Activated naive CD4-positive, alpha-beta T cell treated with anti-CD3 and anti-CD28 coated beads, Interleukin-2, amount 50 U/mL, for 24 hours (primary cell): ENCODE data around the gene PRM3.

Experiments
- H3K27ac Mint-ChIP-seq: one replicate; pipeline ENCODE4 v1.8.0; 2021; ENCODE audit warnings: mild to moderate bottlenecking, mixed read lengths
- H3K27me3 Mint-ChIP-seq: one replicate; pipeline ENCODE4 v1.8.0; 2021; ENCODE audit warnings: mixed read lengths
- H3K36me3 Mint-ChIP-seq: one replicate; pipeline ENCODE4 v1.8.0; 2021; ENCODE audit warnings: mixed read lengths
- H3K4me1 Mint-ChIP-seq: one replicate; pipeline ENCODE4 v1.8.0; 2021; ENCODE audit warnings: mixed read lengths
- H3K4me3 Mint-ChIP-seq: one replicate; pipeline ENCODE4 v1.8.0; 2021; ENCODE audit warnings: mild to moderate bottlenecking, mixed read lengths
- H3K9me3 Mint-ChIP-seq: one replicate; pipeline ENCODE4 v1.8.0; 2021; ENCODE audit warnings: mixed read lengths

The PRM3 gene

DNA sequence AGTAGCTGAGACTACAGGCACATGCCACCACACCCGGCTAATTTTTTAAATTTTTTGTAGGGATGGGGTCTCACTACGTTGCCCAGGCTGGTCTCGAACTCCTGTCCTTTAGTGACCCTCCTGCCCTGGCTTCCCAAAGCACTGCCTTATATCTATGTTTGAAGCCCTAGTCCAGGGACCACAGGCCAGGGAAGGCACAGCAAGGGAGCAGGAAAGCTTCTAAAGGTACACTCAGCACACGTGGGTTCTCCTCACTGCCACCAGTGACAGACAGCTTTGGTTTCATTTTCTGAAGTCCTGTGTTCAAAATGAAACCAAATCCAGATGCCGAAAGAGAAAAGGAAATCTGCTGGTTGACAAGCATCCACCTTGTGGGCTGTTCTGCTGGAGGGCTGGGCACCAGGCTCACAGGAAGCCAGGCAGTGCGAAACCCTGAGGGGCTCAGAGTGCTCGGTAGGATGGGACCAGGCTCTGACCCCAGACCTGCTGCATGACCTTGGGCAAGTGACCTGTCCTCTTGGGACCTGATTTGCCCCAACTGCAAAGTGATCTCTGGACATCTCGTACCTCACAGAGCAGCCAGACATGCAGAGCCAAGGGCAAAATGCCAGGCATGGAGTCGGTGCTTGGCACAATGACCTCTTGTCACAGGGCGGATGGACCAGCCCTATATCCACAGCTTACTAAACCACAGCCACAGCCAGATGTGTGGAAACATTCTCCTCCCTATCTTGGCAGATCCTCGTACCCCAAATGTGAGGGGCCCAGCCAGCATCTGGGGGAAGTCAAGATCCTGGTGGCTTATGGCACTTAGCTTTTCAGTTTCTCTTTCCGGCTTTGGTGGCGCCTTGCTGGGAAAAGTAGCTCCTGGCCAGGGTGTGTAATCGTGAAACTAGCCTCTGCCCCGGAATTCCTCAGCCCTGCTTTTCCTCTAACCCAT lies 14.6 kb downstream of the PRM3 start:
- Mint-ChIP-seq H3K27me3 (no peaks in the 10 kb centered on the region), H3K27ac (peak overlapping the region; percentile 71), H3K4me1 (peaks cover 42% of the 10 kb centered on the region), H3K9me3 (no peaks in the 10 kb centered on the region), H3K4me3 (peak overlapping the region; percentile 61), H3K36me3 (no peaks in the 10 kb centered on the region)

DNA sequence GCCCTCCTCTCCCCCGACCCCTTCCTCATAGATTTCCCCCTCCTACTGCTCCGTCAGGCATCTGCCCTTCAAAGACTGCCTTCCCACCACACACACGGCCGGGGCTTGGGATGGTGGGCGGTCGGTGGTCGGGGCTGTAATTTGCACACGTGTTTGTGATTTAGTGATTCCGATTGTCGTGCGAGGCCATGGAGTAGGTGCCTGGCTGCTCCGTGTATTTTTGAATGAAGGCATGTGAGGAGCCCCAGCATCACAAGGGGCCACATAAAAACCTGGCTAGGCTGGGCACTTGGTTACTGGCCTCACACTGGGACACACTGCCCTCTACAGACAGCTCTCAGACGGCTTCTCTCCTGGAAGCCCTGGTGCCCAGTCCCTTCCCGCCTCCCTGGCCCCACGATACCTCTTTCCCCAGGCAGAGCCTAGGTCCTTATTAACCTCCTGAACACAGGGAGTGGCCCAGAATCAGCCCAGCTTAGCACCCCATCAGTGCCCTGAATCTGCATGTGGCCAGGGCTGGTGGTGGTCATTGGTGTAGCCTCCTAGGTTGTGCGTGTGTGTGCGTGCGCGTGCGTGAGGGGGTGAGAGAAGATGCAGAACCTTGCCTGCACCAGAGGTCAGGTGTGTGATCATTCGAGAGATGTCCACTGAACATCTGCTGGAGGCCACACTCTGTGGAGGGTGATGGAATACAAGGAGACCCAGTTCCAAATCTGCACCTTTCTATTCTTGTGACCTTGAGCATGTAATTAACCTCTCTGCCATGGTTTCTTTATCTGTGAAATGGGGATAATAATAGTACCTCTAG lies 16.1 kb downstream of the PRM3 start:
- peaks cover 42% of the 10 kb centered on the region for H3K4me1 Mint-ChIP-seq
- no peaks in the 10 kb centered on the region for H3K27me3 Mint-ChIP-seq
- H3K36me3 Mint-ChIP-seq: peaks cover 8% of the 10 kb centered on the region
- peak overlapping the region; percentile 94 for H3K4me3 Mint-ChIP-seq
- no peaks in the 10 kb centered on the region for H3K9me3 Mint-ChIP-seq
- H3K27ac Mint-ChIP-seq: peak overlapping the region; percentile 84

GRCh38 chr16:11256661-11257130 lies 16.7 kb downstream of the PRM3 start:
- H3K4me1 Mint-ChIP-seq: peaks cover 48% of the 10 kb centered on the region
- H3K4me3 Mint-ChIP-seq: peak overlapping the region; percentile 94
- H3K9me3 Mint-ChIP-seq: no peaks in the 10 kb centered on the region

DNA sequence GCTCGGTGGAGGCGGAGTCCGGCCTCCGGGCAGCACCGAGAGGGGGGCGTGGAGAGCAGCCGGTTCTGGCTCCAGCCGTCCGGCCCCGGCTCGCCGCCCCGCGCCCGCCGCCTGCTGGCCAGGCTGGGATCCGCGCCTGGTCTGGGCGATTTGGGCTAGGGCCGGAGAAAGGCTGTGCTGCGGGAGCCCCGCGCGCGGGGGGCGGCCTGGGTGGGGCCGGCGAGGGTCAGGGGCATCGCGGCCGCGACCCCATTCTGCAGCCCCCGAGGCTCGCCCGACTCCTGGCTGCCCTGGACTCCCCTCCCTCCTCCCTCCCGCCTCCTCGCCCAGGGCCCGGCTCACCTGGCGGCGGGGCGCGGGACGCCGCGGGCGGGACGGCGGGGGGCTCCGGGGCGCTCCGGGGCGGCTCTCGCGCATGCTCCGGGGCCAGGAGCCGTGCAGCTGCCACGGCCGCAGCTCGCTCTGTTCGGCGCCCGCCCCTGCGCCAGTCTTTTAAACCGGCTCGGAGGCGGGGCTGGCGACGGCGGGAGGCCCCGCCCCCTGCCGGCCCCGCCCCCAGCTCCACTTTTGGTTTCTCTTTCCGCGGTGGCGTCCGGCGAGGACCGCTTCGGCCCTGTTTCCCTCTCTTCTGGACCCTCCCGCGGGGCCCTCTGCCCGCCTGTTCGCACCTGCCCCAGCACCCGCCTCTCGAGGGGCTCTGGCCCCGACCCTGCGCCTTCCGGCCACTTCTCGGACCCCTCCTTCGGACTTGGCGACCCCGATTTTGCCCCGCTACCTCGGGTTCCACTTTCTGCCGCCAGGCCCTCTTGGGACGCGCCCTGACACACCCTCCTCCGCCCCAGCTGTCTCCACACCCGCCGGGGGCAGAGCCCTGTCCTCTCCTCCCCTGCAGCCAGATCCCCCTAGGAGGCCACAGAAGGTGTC lies 17.4 kb downstream of the PRM3 start, which contains the start of gene SOCS1:
Gene SOCS1, minus strand, starts transcription at position 468 of the 924 bp plus-strand sequence. CDS start 726 bp downstream, outside the sequence.
- Mint-ChIP-seq H3K4me1 (peaks cover 52% of the 10 kb centered on the region), H3K36me3 (peaks cover 13% of the 10 kb centered on the region), H3K27me3 (no peaks in the 10 kb centered on the region), H3K9me3 (no peaks in the 10 kb centered on the region), H3K4me3 (peak within 1 kb of the TSS; percentile 94), H3K27ac (peak within 1 kb of the TSS; percentile 96)

More at GRCh38 chr16:11256661-11257130, 16.7 kb downstream of the PRM3 start:
- Mint-ChIP-seq H3K27ac (peak overlapping the region; percentile 96), H3K36me3 (peaks cover 11% of the 10 kb centered on the region), H3K27me3 (no peaks in the 10 kb centered on the region)

- Mint-ChIP-seq H3K4me3 (peak overlapping the region; percentile 93), H3K9me3 (no peaks in the 10 kb centered on the region), H3K4me1 (peaks cover 58% of the 10 kb centered on the region), H3K27me3 (no peaks in the 10 kb centered on the region), H3K36me3 (peaks cover 17% of the 10 kb centered on the region), H3K27ac (peak overlapping the region; percentile 91)
Measured at GRCh38 chr16:11254913-11255736, 18.3 kb downstream of the PRM3 start.

DNA sequence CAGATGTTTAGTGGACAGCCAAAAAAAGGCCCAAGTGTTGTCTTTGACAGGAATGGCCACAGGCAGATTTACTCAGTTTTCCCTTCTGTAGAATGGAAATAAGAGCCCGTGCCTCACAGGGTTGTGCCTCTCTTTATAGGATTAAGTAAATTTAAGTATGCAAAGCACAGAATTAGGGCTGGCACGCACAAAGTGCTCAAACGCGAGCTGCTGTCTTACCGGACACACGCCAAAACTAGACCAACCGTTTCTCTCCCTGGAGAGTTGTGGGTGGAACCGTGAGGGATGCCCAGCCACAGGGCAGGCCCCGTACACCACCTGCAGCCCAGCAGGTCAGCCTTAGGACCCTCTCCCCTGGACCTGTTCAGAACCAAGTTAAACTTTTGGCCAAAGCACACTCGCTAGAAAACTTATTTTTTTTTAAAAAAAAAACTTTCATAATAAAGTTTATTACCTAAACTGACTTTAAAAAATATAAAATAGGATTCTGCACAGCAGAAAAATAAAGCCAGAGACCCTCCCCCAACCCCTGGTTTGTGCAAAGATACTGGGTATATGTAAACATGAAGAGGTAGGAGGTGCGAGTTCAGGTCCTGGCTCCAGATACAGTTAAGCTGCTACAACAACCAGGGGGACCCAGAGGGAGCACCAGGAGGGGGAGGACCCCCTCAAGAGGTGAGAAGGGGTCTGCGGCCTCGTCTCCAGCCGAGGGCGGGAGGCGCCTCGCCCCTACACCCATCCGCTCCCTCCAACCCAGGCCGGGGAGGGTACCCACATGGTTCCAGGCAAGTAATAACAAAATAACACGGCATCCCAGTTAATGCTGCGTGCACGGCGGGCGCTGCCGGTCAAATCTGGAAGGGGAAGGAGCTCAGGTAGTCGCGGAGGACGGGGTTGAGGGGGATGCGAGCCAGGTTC lies 19.2 kb downstream of the PRM3 start:
- H3K4me3 Mint-ChIP-seq: peak overlapping the region; percentile 93
- H3K9me3 Mint-ChIP-seq: no peaks in the 10 kb centered on the region
- no peaks in the 10 kb centered on the region for H3K27me3 Mint-ChIP-seq
- peak overlapping the region; percentile 100 for H3K27ac Mint-ChIP-seq
- H3K36me3 Mint-ChIP-seq: peaks cover 17% of the 10 kb centered on the region
- H3K4me1 Mint-ChIP-seq: peaks cover 55% of the 10 kb centered on the region

- peak overlapping the region; percentile 100 for H3K27ac Mint-ChIP-seq
- no peaks in the 10 kb centered on the region for H3K27me3 Mint-ChIP-seq
- peaks cover 45% of the 10 kb centered on the region for H3K4me1 Mint-ChIP-seq
- H3K9me3 Mint-ChIP-seq: no peaks in the 10 kb centered on the region
- peak overlapping the region; percentile 93 for H3K4me3 Mint-ChIP-seq
- H3K36me3 Mint-ChIP-seq: peaks cover 19% of the 10 kb centered on the region
Measured at GRCh38 chr16:11253009-11253994, 20.1 kb downstream of the PRM3 start.

DNA sequence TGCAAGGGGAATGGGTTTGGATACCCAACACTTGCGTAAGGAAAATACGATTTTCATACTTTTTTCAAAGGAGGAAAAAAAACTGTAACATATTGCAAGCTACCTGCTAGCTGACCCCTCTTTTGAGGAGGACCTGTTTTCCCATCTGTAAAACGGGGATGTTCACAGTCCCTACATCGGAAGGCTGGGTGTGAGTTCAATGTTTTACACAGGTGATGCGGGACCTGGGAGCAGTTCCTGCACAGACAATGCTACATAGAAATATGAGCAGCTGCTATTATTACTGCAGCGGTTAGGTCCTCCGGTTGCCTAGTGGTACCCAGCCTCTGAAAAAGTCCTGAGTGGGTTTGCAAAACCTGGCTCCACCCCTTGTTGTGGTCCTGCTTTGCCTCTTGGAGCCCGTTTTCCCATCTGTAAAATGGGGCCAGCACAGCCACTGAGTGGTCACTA lies 20.9 kb downstream of the PRM3 start:
- Mint-ChIP-seq H3K36me3 (peaks cover 19% of the 10 kb centered on the region), H3K4me3 (peak overlapping the region; percentile 93), H3K27ac (peak overlapping the region; percentile 100), H3K4me1 (peaks cover 38% of the 10 kb centered on the region), H3K9me3 (no peaks in the 10 kb centered on the region), H3K27me3 (no peaks in the 10 kb centered on the region)

GRCh38 chr16:11251525-11252481 lies 21.6 kb downstream of the PRM3 start:
- Mint-ChIP-seq H3K4me1 (peaks cover 31% of the 10 kb centered on the region), H3K27ac (peak overlapping the region; percentile 100), H3K9me3 (no peaks in the 10 kb centered on the region), H3K36me3 (peaks cover 19% of the 10 kb centered on the region), H3K27me3 (no peaks in the 10 kb centered on the region), H3K4me3 (peak overlapping the region; percentile 93)

DNA sequence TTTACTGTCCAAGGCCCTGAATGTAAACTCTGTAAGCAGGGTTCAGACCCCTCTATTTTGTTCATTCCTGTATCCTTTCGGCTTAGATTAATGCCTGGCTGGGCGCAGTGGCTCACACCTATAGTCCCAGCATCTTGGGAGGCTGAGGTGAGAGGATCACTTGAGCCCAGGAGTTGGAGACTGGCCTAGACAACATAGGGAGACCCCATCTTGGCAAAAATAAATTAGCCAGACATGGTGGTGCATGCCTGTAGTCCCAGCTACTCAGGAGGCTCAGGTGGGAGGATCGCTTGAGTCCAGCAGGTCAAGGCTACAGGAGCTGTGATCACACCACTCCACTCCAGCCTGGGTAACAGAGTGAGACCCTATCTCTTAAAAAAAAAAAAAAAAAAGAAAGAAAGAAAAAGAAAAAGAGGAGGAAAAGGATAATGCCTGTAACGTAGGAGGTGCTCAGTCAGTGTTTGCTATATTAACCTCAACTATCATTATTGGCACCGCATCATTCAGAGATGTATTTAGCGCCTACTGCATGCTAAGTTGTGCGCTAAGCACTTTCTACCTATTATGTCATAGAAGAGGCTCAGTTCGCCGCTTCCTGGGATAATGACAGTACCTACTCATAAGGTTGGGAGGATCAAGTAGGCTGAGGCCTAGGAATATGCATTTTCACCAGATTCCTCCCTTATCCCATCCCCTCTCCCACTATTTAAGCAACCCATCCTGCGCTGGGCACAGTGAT lies 22.5 kb downstream of the PRM3 start:
- Mint-ChIP-seq H3K27me3 (no peaks in the 10 kb centered on the region), H3K9me3 (no peaks in the 10 kb centered on the region), H3K27ac (peak overlapping the region; percentile 100), H3K36me3 (peaks cover 19% of the 10 kb centered on the region), H3K4me3 (no peak overlapping the region), H3K4me1 (peaks cover 31% of the 10 kb centered on the region)
